ENCODE measurements around the gene PRKCD. TPM values are rescaled to one million over a fixed set of nuclear protein-coding genes. Genes with fewer than 3 reads are reported as not detected.

The PRKCD gene
- total RNA-seq, 1 donor from 2014 or later, result 16.1 TPM

GRCh38 chr3:53229171-53229570 is 68.2 kb downstream of the PRKCD start:
- DNase-seq (ENCODE audit: low spot score in 2 of 2, unreplicated experiment in 2 of 2), result no peak
- peaks cover 19% of the 10 kb centered on the region for H3K36me3 Mint-ChIP-seq
- no peak overlapping the region for H3K27ac Mint-ChIP-seq
- no peaks in the 10 kb centered on the region for H3K9me3 Mint-ChIP-seq
- no peaks in the 10 kb centered on the region for H3K27me3 Mint-ChIP-seq (ENCODE audit: low read depth)
- TF ChIP-seq CTCF (IDR thresholded peaks at IDR 0.05; ENCODE audit: unreplicated experiment), result no peak
- no peak overlapping the region for H3K4me3 Mint-ChIP-seq
- H3K4me1 Mint-ChIP-seq, result no peaks in the 10 kb centered on the region

DNA sequence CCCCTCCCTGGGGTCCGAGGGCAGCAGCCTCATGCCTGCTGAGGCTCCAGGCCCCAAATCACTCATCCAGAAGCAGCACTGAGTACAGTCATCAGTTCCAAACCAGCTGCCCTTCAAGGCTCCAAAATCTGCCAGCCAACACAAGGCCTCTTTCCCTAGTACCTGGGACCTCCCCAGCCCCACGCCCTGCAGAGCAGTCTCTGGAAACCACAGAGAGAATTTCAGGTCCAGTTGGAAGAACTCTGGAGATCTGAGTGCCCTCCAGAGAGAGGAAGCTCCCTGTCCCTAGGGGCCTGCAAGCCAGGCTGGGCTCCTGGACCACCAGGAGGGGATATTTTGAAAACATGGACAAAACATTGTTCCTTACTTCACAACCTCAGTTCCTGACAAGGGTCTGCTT is 68.6 kb downstream of the PRKCD start:
- no peak for TF ChIP-seq CTCF (IDR thresholded peaks at IDR 0.05; ENCODE audit: unreplicated experiment)
- no peak for DNase-seq (ENCODE audit: low spot score in 2 of 2, unreplicated experiment in 2 of 2)
- no peak overlapping the region for H3K27ac Mint-ChIP-seq
- no peaks in the 10 kb centered on the region for H3K27me3 Mint-ChIP-seq (ENCODE audit: low read depth)
- H3K36me3 Mint-ChIP-seq, result peaks cover 20% of the 10 kb centered on the region
- H3K4me1 Mint-ChIP-seq, result no peaks in the 10 kb centered on the region
- H3K4me3 Mint-ChIP-seq, result no peak overlapping the region
- H3K9me3 Mint-ChIP-seq, result no peaks in the 10 kb centered on the region

- Mint-ChIP-seq H3K9me3 (no peaks in the 10 kb centered on the region), H3K36me3 (peaks cover 21% of the 10 kb centered on the region), H3K27ac (no peak overlapping the region), H3K27me3 (ENCODE audit: low read depth) (no peaks in the 10 kb centered on the region), H3K4me1 (no peaks in the 10 kb centered on the region), H3K4me3 (no peak overlapping the region)
- DNase-seq (ENCODE audit: low spot score in 2 of 2, unreplicated experiment in 2 of 2), result no peak
- TF ChIP-seq CTCF (IDR thresholded peaks at IDR 0.05; ENCODE audit: unreplicated experiment), result no peak
Observed at GRCh38 chr3:53230041-53230621, 69.1 kb downstream of the PRKCD start.

GRCh38 chr3:53230789-53231188 is 69.8 kb downstream of the PRKCD start:
- no peaks in the 10 kb centered on the region for H3K9me3 Mint-ChIP-seq
- no peaks in the 10 kb centered on the region for H3K4me1 Mint-ChIP-seq
- peaks cover 23% of the 10 kb centered on the region for H3K36me3 Mint-ChIP-seq
- TF ChIP-seq CTCF (IDR thresholded peaks at IDR 0.05; ENCODE audit: unreplicated experiment), result no peak
- H3K27me3 Mint-ChIP-seq (ENCODE audit: low read depth), result no peaks in the 10 kb centered on the region
- H3K4me3 Mint-ChIP-seq, result no peak overlapping the region
- no peak overlapping the region for H3K27ac Mint-ChIP-seq
- no peak for DNase-seq (ENCODE audit: low spot score in 2 of 2, unreplicated experiment in 2 of 2)

GRCh38 chr3:53231532-53232511 is 70.8 kb downstream of the PRKCD start:
- DNase-seq (ENCODE audit: low spot score in 2 of 2, unreplicated experiment in 2 of 2), result no peak
- no peak overlapping the region for H3K4me3 Mint-ChIP-seq

More at GRCh38 chr3:53231532-53232511, 70.8 kb downstream of the PRKCD start:
- Mint-ChIP-seq H3K9me3 (no peaks in the 10 kb centered on the region), H3K27ac (no peak overlapping the region), H3K4me1 (peaks cover 3% of the 10 kb centered on the region), H3K36me3 (peaks cover 21% of the 10 kb centered on the region), H3K27me3 (ENCODE audit: low read depth) (no peaks in the 10 kb centered on the region)
- TF ChIP-seq CTCF (IDR thresholded peaks at IDR 0.05; ENCODE audit: unreplicated experiment), result no peak
